CD4-positive, alpha-beta T cell treated with Interleukin-17A for 1 hour (primary cell): ENCODE measurements around the gene UNC5C.

Source experiments
- DNase-seq: peaks from one replicate; pipeline ENCODE4 v3.0.0-alpha.2; 2020

Gene UNC5C

DNA sequence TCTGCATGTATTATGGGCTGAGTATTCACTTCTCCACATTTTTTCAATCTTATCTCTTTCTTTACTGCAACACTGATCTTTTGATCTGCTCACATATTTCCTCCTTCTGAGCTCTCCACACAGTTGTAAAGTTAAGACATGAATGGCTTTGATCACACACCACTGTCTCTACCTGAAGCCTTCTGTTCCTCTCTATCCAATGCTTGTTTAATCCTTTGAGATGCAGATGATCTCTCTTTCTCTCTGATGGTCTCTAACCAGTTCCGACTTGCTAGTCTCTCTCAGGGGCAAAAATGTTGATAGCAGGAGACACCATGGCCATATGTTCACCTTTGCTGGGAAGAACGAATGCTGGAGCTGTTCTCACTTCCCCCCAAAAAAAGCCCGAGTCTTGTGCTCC, 162.4 kb downstream of the UNC5C start:
- DNase-seq = no peak

DNA sequence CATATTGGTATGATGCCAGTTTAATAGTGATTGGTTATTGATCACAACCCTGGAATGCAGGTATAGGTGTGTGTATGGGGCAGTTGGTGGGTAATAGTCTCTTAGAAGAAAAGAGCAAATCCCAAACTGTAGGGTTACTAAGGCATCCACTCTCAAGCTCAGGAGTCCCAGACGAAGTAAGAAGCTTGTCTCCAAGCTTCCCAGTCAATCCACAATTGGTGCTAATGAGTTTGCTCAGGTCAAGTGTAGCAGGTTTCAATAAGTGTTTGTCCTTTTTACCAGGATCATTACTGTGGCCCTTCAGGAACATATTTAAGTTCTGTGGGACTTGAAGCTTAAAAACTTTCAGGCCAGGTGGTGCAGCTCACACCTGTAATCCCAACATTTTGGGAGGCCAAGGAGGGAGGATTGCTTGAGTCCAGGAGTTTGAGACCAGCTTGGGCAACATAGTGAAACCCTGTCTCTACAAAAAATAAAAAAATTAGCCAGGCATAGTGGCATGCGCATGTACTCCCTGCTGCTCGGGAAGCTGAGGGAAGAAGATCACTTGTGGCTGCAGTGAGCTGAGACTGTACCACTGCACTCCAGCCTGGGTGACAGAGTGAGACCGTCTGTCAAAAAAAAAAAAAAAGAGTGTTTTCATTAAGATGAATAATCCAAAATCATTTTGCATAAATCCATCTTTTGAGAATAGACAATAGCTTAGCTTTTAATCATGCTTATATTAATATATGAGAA, 166.8 kb downstream of the UNC5C start:
- DNase-seq = no peak

DNA sequence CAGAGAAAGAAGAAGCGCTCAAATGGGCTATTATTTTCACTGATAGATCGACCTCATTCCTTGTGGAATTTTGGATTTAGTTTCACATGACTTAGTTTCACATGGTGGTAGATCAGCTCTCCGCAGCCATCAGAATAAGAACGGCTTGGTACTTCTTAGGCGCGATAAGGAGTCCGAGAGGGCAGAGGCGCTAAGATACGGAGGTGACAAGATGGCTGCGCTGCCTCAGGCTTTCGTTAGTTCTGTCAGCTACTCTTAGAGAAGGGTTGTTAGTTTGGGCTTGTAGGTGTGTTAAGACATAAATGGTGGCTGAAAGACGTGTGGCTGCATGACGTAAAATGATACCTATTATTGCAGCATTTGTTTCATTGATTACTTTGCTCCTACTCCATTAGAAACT, 169.1 kb downstream of the UNC5C start:
- DNase-seq = no peak

DNA sequence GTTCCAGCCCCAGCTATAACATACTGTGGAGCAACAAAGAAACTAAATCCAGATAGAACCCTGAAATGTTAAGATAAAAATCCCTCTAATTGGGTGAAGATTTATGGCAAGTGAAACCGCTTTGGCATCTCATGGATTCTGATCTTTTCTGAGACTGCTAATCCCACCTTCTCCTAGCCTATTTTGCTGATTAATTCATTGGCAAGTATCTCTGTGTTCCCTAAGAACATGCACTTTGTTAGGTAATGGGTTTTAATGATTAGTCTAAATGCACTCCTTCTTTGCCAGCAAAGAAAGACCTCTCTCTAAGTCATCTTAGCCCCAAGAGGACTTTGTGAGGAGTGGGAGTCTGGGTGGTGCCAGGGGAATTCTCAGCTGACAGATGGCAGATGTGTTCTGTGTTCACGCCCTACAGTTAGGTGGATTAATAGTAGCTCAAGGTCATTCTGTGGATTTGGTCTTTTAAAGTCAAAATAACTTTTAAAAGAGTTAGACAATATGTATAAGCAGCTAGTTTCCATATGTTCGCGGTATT, 171.3 kb downstream of the UNC5C start:
- DNase-seq = no peak

DNA sequence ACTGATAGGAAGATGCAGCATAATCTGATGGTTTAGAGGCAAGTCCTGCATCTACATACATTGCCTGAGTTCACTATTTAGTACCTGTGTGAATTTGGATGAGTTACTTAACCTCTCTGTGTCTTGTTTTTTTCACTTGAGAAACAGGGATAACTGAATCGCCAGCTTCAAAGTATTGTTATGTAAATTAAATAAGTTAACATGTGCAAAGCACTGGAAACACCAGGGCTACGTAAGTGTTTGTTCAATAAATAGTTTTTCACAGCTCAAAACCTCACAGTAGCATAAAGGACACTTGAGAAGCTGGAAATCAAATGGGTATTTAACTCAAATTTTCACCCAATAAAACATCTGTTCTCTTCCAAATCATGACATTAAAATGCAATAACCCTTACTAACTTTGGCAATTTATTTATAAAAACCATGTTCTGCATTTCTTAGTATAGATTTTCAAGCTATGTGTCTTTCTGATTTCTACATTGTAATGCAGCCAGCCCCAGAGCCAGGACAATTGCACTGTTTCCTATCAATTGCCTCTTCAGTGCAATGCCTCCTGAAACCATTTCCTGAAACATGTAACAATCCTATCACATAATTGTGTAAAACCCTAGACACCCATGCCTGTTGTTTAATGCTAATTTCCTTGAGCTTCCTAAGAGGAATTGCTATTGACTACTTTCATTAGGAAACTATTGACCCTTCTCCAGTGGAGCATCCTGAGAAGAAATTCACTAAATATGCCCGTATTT, 177.1 kb downstream of the UNC5C start:
- DNase-seq = no peak

DNA sequence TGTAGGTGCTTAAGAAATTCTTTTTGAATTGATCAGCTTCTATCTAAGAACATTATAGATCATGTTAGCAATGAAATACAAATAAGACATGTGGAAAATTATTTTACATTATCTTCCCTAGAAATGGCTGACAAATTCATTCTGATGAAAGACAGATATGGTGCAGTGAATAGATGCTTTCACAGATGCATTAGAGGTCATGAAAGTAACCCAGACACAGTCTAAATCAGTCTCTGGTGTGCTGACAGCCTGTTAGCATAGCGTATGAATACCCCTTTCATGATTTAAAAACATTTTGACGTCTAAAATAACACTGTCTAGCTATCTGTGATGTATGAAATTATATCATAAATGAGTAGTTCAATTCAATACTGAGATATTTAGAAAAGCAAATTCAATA, 180.9 kb downstream of the UNC5C start:
- DNase-seq = no peak

DNA sequence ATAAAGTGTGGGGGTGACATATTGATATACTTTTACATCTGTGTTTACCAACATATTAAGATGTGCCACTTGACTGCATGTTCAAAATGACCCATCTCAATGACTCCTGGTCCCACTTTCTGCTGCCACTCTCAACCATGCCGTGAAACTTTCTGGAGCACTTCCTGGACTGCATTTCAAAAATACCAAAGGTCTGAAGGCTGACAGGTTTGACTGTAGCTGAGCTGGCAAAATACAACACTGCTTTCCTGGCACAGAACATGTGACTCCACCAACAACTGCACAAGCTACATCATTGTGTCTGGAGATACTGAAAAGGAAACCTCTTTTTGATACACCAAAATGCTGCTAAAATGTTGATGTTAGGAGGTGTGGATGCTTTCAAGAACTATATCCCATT, 184.8 kb downstream of the UNC5C start:
- no peak for DNase-seq

DNA sequence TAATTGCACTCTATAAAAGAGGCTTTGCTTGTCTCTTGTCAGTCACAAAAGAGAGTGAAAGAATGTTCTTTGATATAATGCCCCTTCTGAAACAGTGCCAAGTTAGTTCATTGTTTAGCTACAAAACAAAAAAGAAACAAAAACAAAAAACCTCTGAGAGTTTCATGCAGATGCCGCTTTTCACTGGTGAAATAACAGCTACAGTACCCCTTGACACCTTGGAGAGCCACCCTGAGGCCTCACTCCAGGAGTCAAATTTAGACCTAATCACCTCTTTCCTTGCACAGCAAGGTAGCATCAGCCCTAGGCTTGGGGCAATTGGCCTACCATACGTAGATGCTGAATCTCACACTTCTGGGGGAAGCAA, 185.2 kb downstream of the UNC5C start:
- no peak for DNase-seq

DNA sequence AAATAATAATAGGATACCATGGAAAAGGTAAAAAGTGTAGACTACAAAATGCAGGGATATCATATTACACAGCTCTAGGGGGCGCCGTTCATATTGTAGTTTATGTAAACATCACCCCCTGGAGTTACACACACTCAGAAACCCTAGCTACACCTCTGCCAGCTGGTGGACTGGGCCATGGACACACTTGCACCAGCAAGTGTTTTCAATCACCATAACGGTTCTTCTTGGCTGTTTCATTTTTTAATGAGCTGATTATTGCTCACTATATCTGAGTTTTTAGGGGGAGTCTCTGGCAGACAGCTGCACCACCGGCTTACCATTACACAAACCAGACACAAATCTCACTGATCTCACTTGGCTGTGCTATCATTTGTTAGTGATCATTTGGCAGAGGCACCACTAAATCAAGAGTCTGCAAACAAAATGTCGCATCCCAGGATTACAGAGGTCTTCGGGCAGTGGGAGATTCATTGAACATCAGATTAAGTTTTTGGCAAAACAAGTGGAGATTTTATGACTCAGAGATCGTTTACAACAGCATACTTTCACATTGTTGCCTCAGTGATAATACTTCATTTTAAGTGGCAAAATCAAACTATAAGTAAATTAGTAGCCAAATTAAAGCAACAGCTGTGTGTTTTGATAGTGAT, 185.7 kb downstream of the UNC5C start:
- DNase-seq = no peak

DNA sequence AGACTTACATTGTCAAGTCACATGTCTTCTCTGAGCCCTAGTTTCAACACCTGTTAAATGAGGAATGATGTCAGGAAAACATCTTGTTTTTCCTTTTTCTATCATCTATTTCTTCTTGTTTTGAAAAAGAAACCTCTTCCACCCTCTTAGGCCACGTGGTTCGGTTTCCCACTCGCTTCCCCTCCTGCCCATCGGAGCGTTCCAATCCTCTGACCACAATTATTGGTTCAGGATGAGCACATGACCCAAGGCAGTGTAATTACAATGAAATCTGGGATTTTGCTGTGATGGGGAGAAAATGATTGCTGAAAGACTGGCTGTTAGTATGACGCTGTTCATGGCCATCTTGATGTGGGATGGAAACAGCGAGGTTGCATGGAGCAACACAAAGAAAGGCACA, 186.7 kb downstream of the UNC5C start:
- DNase-seq = no peak

DNA sequence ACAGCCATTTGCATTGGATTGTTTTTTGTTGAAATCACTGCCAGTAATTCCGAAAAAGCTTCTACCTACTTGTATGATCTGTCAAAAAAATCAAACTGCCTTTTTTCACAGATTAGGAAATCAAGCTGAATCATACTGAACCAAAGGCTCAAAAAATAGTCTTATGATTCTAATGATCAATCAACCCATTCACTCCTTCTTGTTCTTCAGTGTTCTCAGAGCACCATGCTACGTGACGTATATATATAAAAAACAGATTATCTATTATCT, 187.1 kb downstream of the UNC5C start:
- DNase-seq = no peak

DNA sequence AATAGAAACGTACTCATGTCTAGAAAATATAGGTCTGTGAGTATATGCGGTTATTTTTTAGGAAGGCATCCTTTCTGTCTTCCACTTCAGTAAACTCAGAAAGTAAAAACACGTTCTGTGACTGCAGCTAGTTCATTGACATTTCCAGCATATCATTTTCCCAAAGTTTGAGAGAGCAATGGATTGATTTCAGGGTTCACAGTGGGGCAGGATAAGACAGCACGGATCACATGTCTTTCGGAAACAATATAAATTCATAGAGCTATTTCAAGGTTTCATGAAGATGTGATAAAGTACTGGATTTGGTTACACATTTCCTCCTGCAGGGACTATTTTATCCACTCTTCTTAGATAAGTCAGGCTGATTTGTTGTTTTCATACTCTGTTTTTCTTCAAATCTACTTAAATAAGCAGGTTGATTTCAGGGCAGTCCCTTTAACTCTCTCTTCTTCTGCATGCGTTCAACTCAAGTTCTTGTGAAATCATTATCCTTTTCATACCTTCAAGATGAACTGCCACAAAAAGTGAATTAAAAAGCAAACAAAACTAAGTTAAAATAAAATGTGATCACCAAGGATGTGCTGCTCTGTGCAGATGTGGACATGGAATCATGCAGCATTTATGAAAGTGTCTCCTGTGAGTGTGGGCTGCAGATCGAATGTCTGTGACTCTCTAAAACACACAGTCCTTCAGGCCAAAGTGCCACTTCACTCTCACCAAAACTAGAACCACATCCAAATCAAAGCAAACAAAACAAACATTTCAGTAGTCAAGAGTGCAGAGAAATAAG, 187.7 kb downstream of the UNC5C start:
- no peak for DNase-seq

DNA sequence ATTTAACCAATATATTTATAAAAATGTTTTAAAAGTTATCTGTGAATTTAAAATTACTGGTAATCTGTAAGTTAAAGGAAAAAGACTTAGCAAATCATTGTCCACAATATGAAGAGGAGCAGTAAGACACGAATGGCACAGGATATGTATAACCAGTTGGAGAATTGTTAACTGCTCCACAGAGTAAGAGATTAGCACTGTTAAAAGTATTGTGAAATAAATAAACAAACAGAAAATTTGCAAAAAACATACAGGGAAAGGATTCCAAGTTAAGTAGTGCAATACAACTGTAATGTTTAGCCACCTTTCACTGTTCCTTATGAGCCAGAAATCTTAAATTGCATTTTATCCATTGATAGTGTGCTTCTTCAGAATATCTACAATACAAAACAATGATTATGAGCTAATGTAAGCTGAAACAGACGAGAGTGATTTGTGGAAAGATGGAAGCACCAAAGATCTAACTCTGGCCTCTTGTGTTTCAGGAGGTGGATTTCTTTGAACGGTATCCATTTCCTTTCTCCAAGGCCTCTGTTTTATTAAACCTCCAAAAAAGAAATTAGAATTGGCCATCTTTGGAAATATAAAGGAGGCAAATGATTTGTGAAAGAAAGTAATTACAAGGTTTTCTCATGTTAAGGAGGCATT, 188.4 kb downstream of the UNC5C start:
- DNase-seq = no peak

DNA sequence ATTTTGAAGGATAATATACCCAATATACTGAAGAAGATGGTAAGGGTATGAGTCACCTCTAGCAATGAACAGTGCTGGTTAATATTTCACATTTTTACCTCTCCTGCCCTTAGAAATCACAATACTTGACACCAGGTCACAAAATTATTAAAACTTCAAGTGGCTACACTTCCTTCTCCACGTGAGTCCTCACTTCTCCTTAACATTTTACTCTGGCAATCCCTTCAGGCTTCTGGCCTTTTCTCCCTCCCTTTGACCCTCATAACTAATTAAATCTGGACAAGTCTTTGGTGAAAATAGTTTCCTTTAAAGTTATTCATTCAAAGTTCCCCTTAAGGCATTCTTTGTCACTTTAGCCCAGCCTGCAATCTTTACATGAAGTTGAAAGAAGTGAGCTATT, 190.4 kb downstream of the UNC5C start:
- no peak for DNase-seq

DNA sequence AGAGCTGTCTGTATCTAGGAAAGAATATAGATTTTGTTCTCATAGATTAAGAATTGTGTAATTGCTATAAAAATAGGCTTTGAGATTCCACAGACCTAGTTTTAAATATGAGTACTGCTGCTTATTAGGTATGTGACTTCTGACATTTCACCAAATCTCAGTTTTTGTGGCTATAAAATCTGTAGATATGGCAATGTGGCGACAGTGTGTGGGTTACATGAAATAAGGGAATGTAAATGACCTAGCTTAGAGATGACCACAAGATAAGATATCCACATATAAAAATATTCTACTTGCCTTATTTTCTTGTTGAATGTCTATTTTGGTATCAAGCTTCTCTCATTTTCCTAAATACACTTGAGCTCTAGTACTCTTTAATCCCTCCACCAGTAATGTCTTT, 193.8 kb downstream of the UNC5C start:
- no peak for DNase-seq

DNA sequence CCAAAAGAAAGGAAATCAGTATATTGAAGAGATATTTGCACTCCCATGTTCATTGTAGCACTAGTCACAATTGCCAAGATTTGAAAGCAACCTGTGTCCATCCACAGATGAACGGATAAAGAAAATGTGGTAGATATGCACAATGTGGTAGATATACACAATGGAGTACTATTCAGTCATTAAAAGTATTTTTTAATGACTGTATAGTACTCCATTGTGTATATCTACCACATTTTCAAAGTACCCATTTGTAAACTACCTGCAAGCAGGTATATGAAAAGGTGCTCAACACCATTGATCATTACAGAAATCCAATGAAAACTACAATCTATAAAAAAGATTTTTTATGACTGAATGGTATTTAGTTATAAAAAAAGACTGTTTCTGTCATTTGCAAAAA, 200.4 kb downstream of the UNC5C start:
- DNase-seq = no peak

DNA sequence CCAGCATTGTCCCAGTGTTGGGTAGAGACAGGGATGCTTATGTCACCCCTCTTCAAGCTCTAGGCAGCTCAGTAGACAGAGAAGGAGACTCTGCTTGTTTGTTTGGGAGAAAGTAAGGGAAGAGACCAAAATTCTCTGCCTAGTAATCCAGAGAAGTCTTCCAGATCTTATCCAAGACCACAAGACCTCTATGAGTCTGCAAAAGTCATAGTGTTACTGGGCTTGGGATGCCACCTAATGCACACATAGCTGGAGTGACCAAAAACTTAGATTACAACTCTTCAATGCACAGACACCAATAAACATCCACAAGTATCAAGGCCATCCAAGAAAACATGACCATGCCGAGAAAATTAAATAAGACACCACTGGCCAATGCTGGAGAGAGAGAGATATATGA, 205.5 kb downstream of the UNC5C start:
- no peak for DNase-seq

DNA sequence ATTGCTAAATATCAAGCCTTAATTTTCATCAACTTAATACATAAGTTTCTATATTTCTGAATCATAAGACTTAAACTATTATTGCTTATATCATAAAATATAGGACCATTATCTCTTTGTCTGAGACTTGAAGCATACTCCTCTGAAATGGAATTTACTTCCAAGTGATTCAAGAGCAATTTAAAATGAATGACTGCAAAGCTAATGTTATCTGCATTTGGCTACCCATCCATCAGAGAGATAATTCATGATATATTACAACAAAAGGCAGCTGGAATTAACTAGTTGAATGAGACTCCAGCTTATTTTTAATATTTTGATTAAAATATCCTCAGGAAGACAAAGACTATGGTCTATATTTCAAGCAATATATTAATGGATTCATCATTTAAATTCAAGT, 208.6 kb downstream of the UNC5C start:
- no peak for DNase-seq

DNA sequence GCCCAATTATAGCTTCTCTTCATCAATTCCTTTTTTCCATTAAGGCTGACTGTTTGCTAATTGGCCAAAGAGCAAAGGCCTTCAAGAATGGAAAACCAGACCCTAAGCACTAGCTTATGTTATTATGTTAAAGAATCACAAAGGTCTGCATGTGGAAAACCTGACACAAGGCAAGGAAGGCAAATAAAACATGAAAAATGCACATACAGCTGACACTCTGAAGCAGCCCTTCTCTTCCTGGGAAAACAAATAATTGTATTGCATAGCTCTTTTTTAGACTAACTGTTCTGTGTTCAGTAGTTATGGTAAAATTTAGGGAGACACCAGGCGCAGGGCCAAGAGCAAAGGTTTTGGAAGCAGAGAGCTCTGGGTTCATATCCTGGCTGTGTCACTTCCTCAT, 223.1 kb downstream of the UNC5C start:
- no peak for DNase-seq

DNA sequence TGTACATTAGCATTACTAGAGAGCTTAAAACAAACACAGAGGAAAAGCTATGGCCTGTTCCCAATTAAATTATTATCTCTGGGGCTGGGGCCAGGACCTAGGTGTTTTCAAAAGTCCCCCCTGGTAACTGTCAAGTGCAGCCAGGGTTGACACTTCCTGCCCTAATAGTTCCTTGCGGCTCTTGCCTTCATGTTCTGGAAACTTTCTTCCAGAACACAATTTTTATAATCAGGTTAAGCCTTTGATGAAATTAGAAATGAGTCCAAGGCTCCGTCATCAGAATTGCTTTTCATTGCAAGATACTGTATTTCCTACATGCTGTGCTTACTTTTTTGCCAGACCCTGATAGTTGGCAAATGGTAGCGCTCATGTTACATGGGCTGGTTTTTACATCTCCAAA, 229.6 kb downstream of the UNC5C start:
- no peak for DNase-seq

DNA sequence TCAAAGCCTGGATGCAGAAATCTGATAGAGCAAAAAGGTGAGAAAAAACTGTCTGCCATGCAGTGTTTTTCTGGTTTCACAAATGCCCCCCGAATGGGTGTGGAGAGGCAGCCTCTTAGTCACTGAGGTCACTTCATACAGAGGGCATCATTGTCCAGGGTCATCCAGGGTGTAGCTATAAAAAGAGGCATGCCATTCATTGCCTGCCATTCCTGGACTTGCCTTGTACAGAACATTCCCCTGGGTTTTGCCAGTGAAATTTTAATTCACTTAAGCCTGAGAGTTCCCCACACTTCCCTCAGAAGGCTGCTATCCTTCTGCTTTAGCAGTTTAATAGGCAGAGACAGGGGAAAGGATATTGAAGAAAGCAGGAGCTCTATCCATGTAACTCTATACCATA, 230.3 kb downstream of the UNC5C start:
- DNase-seq = no peak

DNA sequence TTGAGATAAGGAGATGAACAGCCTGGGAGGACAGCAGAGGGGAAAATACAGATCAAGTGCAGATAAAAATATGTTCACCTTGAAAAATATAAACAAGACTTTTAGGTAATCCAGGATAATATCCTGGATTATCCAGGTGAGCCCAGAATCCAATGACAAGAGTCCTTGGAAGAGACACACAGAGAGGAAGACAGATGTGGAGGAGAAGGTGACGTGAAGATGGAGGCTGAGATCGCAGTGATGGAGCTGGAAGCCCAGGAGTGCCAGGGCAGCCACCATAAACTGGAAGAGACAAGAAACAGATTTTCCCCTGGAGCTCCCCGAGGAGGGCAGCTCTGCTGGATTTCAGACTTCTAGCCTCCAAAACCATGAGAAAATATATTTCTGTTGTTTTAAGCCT, 230.7 kb downstream of the UNC5C start:
- DNase-seq = no peak
